Measurements from ENCODE around the gene CENPV.

Gene CENPV

DNA sequence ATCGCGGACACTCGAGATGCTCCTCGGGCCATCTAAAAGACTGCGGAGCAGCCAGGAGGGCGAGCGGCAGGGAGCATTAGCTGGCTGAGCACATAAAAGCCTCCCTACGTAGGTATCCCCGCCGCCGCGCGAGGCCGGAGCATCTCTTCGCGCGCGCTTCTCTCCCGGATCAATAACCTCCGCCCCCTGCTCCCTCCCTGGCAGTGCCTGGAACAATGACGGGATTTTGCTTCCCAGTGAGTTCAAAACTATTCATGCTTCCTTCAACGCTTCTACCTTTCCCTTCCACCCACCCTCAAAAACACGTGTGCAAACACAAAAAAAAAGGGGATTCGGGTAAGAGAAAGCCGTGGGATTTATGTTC, 984 bp downstream of the CENPV start:
- POLR2A ChIA-PET: interaction anchor here (1.4 kb wide), 2 partner anchors 12 to 28 kb away, joined by 5 to 13 read pairs; partner anchors contain the start of gene UBB
- DNase-seq (ENCODE audit: extremely low spot score): peak; percentile 49
- CTCF ChIA-PET: interaction anchor here (0.9 to 11.0 kb wide), 8 partner anchors 12 to 183 kb away, joined by 3 to 112 read pairs (median 9); partner anchors contain the start of gene TRPV2
- TF ChIP-seq, protein P1, sequence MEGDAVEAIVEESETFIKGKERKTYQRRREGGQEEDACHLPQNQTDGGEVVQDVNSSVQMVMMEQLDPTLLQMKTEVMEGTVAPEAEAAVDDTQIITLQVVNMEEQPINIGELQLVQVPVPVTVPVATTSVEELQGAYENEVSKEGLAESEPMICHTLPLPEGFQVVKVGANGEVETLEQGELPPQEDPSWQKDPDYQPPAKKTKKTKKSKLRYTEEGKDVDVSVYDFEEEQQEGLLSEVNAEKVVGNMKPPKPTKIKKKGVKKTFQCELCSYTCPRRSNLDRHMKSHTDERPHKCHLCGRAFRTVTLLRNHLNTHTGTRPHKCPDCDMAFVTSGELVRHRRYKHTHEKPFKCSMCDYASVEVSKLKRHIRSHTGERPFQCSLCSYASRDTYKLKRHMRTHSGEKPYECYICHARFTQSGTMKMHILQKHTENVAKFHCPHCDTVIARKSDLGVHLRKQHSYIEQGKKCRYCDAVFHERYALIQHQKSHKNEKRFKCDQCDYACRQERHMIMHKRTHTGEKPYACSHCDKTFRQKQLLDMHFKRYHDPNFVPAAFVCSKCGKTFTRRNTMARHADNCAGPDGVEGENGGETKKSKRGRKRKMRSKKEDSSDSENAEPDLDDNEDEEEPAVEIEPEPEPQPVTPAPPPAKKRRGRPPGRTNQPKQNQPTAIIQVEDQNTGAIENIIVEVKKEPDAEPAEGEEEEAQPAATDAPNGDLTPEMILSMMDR (IDR thresholded peaks at IDR 0.05; ENCODE audit: control extremely low read depth, extremely low read depth, low read depth, missing control alignments): no peak

DNA sequence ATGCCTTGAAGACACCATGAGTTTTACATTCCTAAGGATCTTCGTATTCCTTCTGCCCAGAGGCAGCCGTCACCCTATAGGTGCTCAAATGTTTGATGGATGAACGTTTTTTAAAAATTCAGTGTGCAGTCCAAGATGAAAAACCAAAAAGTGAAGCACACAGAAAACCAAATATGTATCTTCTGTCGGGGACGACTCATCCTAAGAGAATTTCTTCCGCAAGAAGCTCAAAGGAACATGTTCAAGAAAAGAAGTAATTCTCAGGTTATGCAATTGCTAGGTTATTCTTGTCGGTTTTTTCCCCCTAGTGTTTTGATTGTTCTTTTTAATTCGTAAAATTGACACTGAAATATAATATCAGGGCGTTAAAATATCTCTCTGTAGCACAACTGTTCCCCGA, 1.4 kb downstream of the CENPV start:
- ChIA-PET POLR2A (interaction anchor here (0.6 kb wide), 1 partner anchor 135 kb away, joined by 3 read pairs; the partner anchor contains the start of gene PIGL), CTCF (interaction anchor here (0.8 to 11.0 kb wide), 7 partner anchors 13 to 170 kb away, joined by 3 to 112 read pairs (median 10); partner anchors contain the start of gene TRPV2)
- TF ChIP-seq, protein P1 (IDR thresholded peaks at IDR 0.05; ENCODE audit: control extremely low read depth, extremely low read depth, low read depth, missing control alignments): no peak
- DNase-seq (ENCODE audit: extremely low spot score): no peak

DNA sequence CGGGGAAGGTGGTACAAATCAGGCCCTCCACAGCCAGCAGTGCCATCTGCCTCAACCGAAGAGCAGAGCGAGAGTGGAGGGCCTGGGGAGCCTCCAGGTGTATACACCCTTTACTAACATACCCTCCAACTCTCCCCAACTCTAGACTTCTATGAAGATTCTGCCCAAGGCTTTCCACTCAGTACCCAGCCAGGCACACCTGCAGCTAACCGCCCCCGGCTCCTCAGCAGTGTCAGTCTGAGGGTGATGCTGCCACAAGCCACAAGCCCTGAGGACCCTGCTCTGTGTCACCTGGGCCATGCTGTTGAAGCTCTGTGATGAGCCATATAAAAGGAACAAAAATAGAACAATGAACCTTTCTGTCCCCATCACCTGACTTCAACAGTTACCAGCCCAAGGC, 3.8 kb downstream of the CENPV start:
- CTCF ChIA-PET: interaction anchor here (0.7 to 11.0 kb wide), 4 partner anchors 15 to 172 kb away, joined by 3 to 112 read pairs (median 4); no protein-coding TSS in a partner anchor
- TF ChIP-seq, protein P1 (IDR thresholded peaks at IDR 0.05; ENCODE audit: control extremely low read depth, extremely low read depth, low read depth, missing control alignments): no peak
- POLR2A ChIA-PET: interaction anchor here (0.7 to 1.3 kb wide), 2 partner anchors 31 to 55 kb away, joined by 3 to 4 read pairs; partner anchors contain the start of gene UBB
- no peak for DNase-seq (ENCODE audit: extremely low spot score)

DNA sequence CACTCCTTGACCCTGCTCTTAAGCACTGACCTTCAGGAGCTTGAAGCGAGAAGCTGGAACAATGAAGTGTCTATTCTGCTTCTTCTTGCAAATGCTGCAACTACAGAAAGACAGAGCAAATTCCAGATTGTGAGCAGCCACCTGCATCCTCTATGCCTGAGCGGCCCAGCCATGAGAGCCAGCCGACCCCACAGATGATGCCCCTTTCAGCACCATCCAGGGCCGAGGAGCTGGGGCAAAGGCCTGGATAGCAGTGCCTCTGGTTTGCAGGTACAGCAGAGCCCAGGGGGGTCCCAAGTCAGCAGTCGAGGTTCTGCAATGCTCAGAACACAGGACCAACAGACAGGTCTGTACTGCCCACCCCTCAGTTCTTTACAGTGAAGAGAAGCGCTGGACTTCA, 4.7 kb downstream of the CENPV start:
- TF ChIP-seq, protein P1 (IDR thresholded peaks at IDR 0.05; ENCODE audit: control extremely low read depth, extremely low read depth, low read depth, missing control alignments): no peak
- POLR2A ChIA-PET: interaction anchor here (0.5 kb wide), 1 partner anchor 9 kb away, joined by 4 read pairs; no protein-coding TSS in a partner anchor
- DNase-seq (ENCODE audit: extremely low spot score): no peak
- CTCF ChIA-PET: interaction anchor here (1.5 to 11.0 kb wide), 2 partner anchors 16 to 22 kb away, joined by 4 to 112 read pairs; no protein-coding TSS in a partner anchor

DNA sequence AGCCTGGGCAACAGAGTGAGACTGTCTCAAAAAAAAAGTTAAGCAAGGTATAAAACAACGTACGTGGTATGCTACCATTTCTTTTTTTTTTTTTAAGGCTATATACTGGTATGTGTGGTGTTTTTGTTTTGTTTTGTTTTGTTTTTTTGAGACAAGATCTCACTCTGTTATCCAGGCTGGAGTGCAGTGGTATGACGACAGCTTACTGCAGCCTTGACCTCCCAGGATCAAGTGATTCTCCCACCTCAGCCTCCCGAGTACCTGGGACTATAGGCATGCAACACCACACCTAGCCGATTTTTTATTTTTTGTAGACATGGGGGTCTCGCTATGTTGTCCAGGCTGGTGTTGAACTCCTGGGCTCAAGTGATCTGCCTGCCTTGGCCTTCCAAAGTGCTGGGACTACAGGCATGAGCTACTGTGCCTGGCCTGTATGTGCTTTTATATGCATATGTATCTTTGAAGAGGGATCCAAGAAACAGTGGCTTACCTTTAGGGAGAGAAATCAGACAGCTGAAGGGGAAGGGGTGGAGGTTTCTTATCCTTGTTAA, 6.5 kb downstream of the CENPV start:
- POLR2A ChIA-PET: no interaction called here
- DNase-seq (ENCODE audit: extremely low spot score): no peak
- CTCF ChIA-PET: interaction anchor here (11.0 kb wide), 1 partner anchor 18 kb away, joined by 112 read pairs; no protein-coding TSS in a partner anchor
- TF ChIP-seq, protein P1 (IDR thresholded peaks at IDR 0.05; ENCODE audit: control extremely low read depth, extremely low read depth, low read depth, missing control alignments): no peak

DNA sequence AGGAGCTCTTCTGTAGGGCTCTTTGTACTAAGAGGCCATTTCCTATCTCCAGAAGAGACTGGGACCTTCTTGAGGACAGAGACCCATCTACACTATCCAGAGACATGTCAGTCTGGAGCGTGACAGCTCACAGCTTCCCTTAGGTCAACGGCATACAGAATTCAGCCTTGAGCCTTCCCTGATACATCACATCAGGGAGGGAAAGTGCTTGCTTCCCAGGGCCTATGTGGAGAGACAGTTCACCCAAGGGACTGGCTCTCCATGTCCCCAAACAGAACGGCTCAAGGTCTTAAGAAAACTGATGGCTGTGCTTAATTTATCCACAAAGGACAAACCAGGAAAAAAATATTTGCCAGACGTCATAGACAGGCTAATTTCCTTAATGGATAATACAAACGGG, 7.7 kb downstream of the CENPV start:
- CTCF ChIA-PET: interaction anchor here (0.8 to 11.0 kb wide), 3 partner anchors 8 to 191 kb away, joined by 3 to 112 read pairs (median 17); partner anchors contain the start of gene CENPV
- POLR2A ChIA-PET: no interaction called here
- DNase-seq (ENCODE audit: extremely low spot score): no peak
- TF ChIP-seq, protein P1 (IDR thresholded peaks at IDR 0.05; ENCODE audit: control extremely low read depth, extremely low read depth, low read depth, missing control alignments): no peak

Measured in GM10248 (cell line).